GM21367 (cell line): Measurements from ENCODE around the gene ELN.

Source experiments
- ATAC-seq: cut with Tn5 transposase; IDR thresholded peaks from one replicate; pipeline ENCODE4 v1.9.1; 2021; ENCODE audit not compliant: unreplicated experiment

ELN gene

GRCh38 chr7:74092321-74092963, 64.5 kb downstream of the ELN start:
- ATAC-seq = no peak

GRCh38 chr7:74092964-74093471, 65.0 kb downstream of the ELN start:
- ATAC-seq = peak; percentile 39

GRCh38 chr7:74093671-74094223, 65.8 kb downstream of the ELN start:
- no peak for ATAC-seq

GRCh38 chr7:74094224-74095101, 66.5 kb downstream of the ELN start:
- ATAC-seq = no peak

GRCh38 chr7:74095135-74095534, 67.2 kb downstream of the ELN start:
- no peak for ATAC-seq

GRCh38 chr7:74097937-74098614, 70.1 kb downstream of the ELN start:
- no peak for ATAC-seq

GRCh38 chr7:74099031-74099430, 71.1 kb downstream of the ELN start:
- ATAC-seq = no peak

GRCh38 chr7:74101061-74101681, 73.2 kb downstream of the ELN start:
- peak; percentile 76 for ATAC-seq

GRCh38 chr7:74103219-74103772, 75.3 kb downstream of the ELN start:
- no peak for ATAC-seq

- ATAC-seq = no peak
These were observed 76.7 kb downstream of the ELN start for GRCh38 chr7:74104702-74105101.

GRCh38 chr7:74105992-74106391, 78.0 kb downstream of the ELN start:
- no peak for ATAC-seq

- ATAC-seq = no peak
These were observed 78.9 kb downstream of the ELN start for GRCh38 chr7:74106846-74107245.

- ATAC-seq = no peak
These were observed 87.4 kb downstream of the ELN start for GRCh38 chr7:74115326-74115725.

GRCh38 chr7:74116356-74116755, 88.4 kb downstream of the ELN start:
- no peak for ATAC-seq
